B cell (primary cell): ENCODE data around the gene CD151. TPM values are rescaled to one million over a fixed set of nuclear protein-coding genes. Genes with fewer than 3 reads are reported as not detected.

Experiments used
- ATAC-seq: fragments of 200-7000 bp; cut with Tn5 transposase; one replicate; pipeline ENCODE4 v1.10.0; 2021; ENCODE audit warnings: low read depth, mild to moderate bottlenecking, moderate number of reproducible peaks, moderate library complexity
- CTCF ChIA-PET: fragments of 350-600 bp; sonication (Branson Sonifier 250); formaldehyde crosslinking; loops from one replicate; lab custom pipeline; 2021; ENCODE audit warnings: antibody characterized with exemption, inconsistent platforms; lab: Charles Lee
- POLR2A ChIA-PET: fragments of 350-600 bp; sonication (Branson Sonifier 250); formaldehyde crosslinking; loops from one replicate; lab custom pipeline; 2021; ENCODE audit warnings: antibody characterized with exemption; lab: Charles Lee
- DNase-seq: peaks from one replicate; pipeline ENCODE4 v3.0.0; 2013
- H2AFZ ChIP-seq: 2 replicates; pipeline ENCODE4 v1.6.1; 2012; ENCODE audit warnings: mild to moderate bottlenecking, low read depth, low read length; ENCODE audit not compliant: insufficient read depth, poor library complexity, severe bottlenecking
- H3K27ac ChIP-seq, 2 donors: 1 replicate in 1 of 2; 2 replicates in 1 of 2; pipeline ENCODE4 v1.5.1; 2012 to 2013; ENCODE audit warnings: low read length in 2 of 2, mild to moderate bottlenecking in 2 of 2, moderate library complexity in 1 of 2
- H3K27me3 ChIP-seq, 4 experiments: fragments of 200-600 bp in 1 of 4; sonication (generic) in 1 of 4; replicated peaks in 1 of 4; 1 replicate in 2 of 4; 2 replicates in 2 of 4; pipeline versions ENCODE4 v1.6.1 to v1.7.0; 2013 to 2016; ENCODE audit warnings: low read length in 3 of 4, mild to moderate bottlenecking in 2 of 4, mixed read lengths in 1 of 4, moderate library complexity in 1 of 4; ENCODE audit not compliant: insufficient read depth in 4 of 4, control insufficient read depth in 3 of 4; ENCODE audit errors: control extremely low read depth in 1 of 4
- H3K36me3 ChIP-seq, 2 experiments: replicated peaks in 1 of 2; 1 replicate in 1 of 2; 2 replicates in 1 of 2; pipeline versions ENCODE4 v1.6.1 to v1.7.1; 2013; ENCODE audit warnings: low read length in 1 of 2; ENCODE audit not compliant: insufficient read depth in 2 of 2, control insufficient read depth in 1 of 2; ENCODE audit errors: control extremely low read depth in 1 of 2, extremely low read depth in 1 of 2
- H3K4me1 ChIP-seq, 2 donors: fragments of 200-600 bp in 1 of 2; sonication (generic) in 1 of 2; 1 replicate in 1 of 2; 2 replicates in 1 of 2; pipeline versions ENCODE4 v1.5.1 to v1.6.1; 2013 to 2017; ENCODE audit warnings: low read length in 2 of 2; ENCODE audit not compliant: control insufficient read depth in 2 of 2, insufficient read depth in 2 of 2
- H3K4me2 ChIP-seq: replicated peaks from 2 replicates; pipeline ENCODE3; 2012; ENCODE audit warnings: mild to moderate bottlenecking, low read depth, low read length; ENCODE audit not compliant: poor library complexity, severe bottlenecking
- H3K4me3 ChIP-seq, 5 experiments: fragments of 200-600 bp in 1 of 5; sonication (generic) in 1 of 5; 1 replicate in 3 of 5; 2 replicates in 2 of 5; pipeline versions ENCODE4 v1.5.1 to v1.7.0; 2011 to 2016; ENCODE audit warnings: low read length in 4 of 5, mild to moderate bottlenecking in 4 of 5, low read depth in 2 of 5, control low read depth in 1 of 5, moderate library complexity in 1 of 5; ENCODE audit not compliant: insufficient read depth in 1 of 5; ENCODE audit errors: control extremely low read depth in 1 of 5, extremely low read depth in 1 of 5
- H3K79me2 ChIP-seq: fragments of 200-600 bp; sonication (generic); one replicate; pipeline ENCODE4 v1.6.0; 2016; ENCODE audit warnings: low read length; ENCODE audit not compliant: control insufficient read depth, insufficient read depth
- H3K9ac ChIP-seq: fragments of 200-600 bp; sonication (generic); 2 replicates; pipeline ENCODE4 v1.6.1; 2017; ENCODE audit warnings: mild to moderate bottlenecking, low read length, moderate library complexity
- H3K9me3 ChIP-seq, 3 donors: one replicate each; pipeline versions ENCODE4 v1.6.1 to v1.7.1; 2013; ENCODE audit warnings: low read length in 2 of 3; ENCODE audit not compliant: control insufficient read depth in 2 of 3, insufficient read depth in 1 of 3; ENCODE audit errors: control extremely low read depth in 1 of 3
- H4K20me1 ChIP-seq: 2 replicates; pipeline ENCODE4 v1.6.0; 2012; ENCODE audit warnings: mild to moderate bottlenecking, low read length; ENCODE audit not compliant: insufficient read depth, control insufficient read depth, poor library complexity, severe bottlenecking
- H3K27ac Mint-ChIP-seq: one replicate; pipeline ENCODE4 v1.8.0; 2021; ENCODE audit warnings: mixed read lengths
- H3K27me3 Mint-ChIP-seq: one replicate; pipeline ENCODE4 v1.8.0; 2021; ENCODE audit warnings: mixed read lengths
- H3K4me1 Mint-ChIP-seq: one replicate; pipeline ENCODE4 v1.8.0; 2021; ENCODE audit warnings: mixed read lengths
- H3K4me3 Mint-ChIP-seq: one replicate; pipeline ENCODE4 v1.8.0; 2021; ENCODE audit warnings: mixed read lengths
- H3K9me3 Mint-ChIP-seq: one replicate; pipeline ENCODE4 v1.8.0; 2022; ENCODE audit warnings: mixed read lengths; ENCODE audit not compliant: insufficient read depth
- CTCF ChIP-seq: fragments of 200-600 bp; IDR thresholded peaks from one replicate; pipeline ENCODE4 v1.8.0; 2022; ENCODE audit warnings: antibody characterized with exemption, mild to moderate bottlenecking
- EZH2 ChIP-seq: IDR thresholded peaks from 2 replicates; pipeline ENCODE4 v1.6.1; 2012; ENCODE audit warnings: borderline replicate concordance, low read depth, mild to moderate bottlenecking, moderate library complexity, low read length; ENCODE audit not compliant: insufficient read depth, poor library complexity, severe bottlenecking
- WGBS: methylation state at CpG from one replicate; pipeline ENCODE4 v1.1.5; 2013; ENCODE audit warnings: missing lambda C conversion rate; ENCODE audit not compliant: insufficient coverage; 5-methylcytosine and 5-hydroxymethylcytosine counted together
- intact Hi-C: fragments of 100-400 bp; cut with micrococcal nuclease; formaldehyde crosslinking; loops from one replicate; pipeline ENCODE4 v1.10.0; 2022
- polyA plus RNA-seq: library from polyadenylated mRNA; depleted of rRNA; stranded (reverse); fragments of >200 nt; gene quantifications from 2 replicates; pipeline ENCODE4 v1.2.3, GENCODE V29; 2012
- total RNA-seq, 2 donors: library from RNA; stranded (reverse); fragments of 120-200 nt in 1 of 2; gene quantifications; 1 replicate in 1 of 2; 2 replicates in 1 of 2; pipeline versions ENCODE4 v1.2.3 to v1.2.4, GENCODE V29; 2013 to 2022

CD151 gene
- total and polyA plus RNA-seq, 2 donors (not counting 1 experiment from before 2014, with no cell fraction given), result 24.4 to 25.5 TPM

- Histone ChIP-seq H3K36me3 (peaks cover 0 to 27% of the 10 kb centered on the region in 2 experiments), H2AFZ (no peak overlapping the region), H3K27ac (no peak overlapping the region), H4K20me1 (peaks cover 81% of the 10 kb centered on the region), H3K79me2 (peaks cover 13% of the 10 kb centered on the region), H3K4me3 (no peak overlapping the region), H3K4me2 (peak overlapping the region; percentile 99), H3K4me1 (peaks cover 49 to 52% of the 10 kb centered on the region in 2 donors), H3K9me3 (peaks cover 0 to 15% (median 0%) of the 10 kb centered on the region in 3 donors), H3K27me3 (peaks cover 0 to 32% (median 14%) of the 10 kb centered on the region in 4 experiments), H3K9ac (no peak overlapping the region)
- Mint-ChIP-seq H3K27ac (no peak overlapping the region), H3K27me3 (peaks cover 7% of the 10 kb centered on the region), H3K4me3 (no peak overlapping the region), H3K9me3 (no peaks in the 10 kb centered on the region), H3K4me1 (peaks cover 48% of the 10 kb centered on the region)
- DNase-seq (no peak), ATAC-seq (no peak)
- CTCF ChIA-PET, result no interaction called here
- TF ChIP-seq CTCF, result no peak
- no peak for TF ChIP-seq EZH2
- intact Hi-C loops, result no loop called here
- POLR2A ChIA-PET, result interaction anchor here (0.6 kb wide), 1 partner anchor 15 kb away, joined by 4 read pairs; no protein-coding TSS in a partner anchor
- WGBS, result 93% methylated on average over 8 of the region's 12 CpGs
Measured at GRCh38 chr11:825366-826226, 7.2 kb upstream of the CD151 start.

- DNase-seq, result no peak
- H3K27me3 Mint-ChIP-seq, result peaks cover 7% of the 10 kb centered on the region
- peak overlapping the region; percentile 15 for H3K27ac Mint-ChIP-seq
- Histone ChIP-seq H3K9me3 (peaks cover 0 to 15% (median 0%) of the 10 kb centered on the region in 3 donors), H3K9ac (no peak overlapping the region), H3K36me3 (peaks cover 0 to 21% of the 10 kb centered on the region in 2 experiments), H3K79me2 (peaks cover 7% of the 10 kb centered on the region), H2AFZ (no peak overlapping the region), H3K4me1 (peaks cover 49 to 52% of the 10 kb centered on the region in 2 donors), H4K20me1 (peaks cover 79% of the 10 kb centered on the region), H3K4me2 (peak overlapping the region; percentile 99), H3K27me3 (peaks cover 0 to 38% (median 15%) of the 10 kb centered on the region in 4 experiments), H3K4me3 (no peak overlapping the region), H3K27ac (no peak overlapping the region)
- TF ChIP-seq EZH2 (no peak), CTCF (no peak)
- ChIA-PET CTCF (no interaction called here), POLR2A (no interaction called here)
- intact Hi-C loops, result no loop called here
- ATAC-seq, result no peak
- H3K4me1 Mint-ChIP-seq, result peaks cover 46% of the 10 kb centered on the region
- peak overlapping the region; percentile 77 for H3K4me3 Mint-ChIP-seq
- H3K9me3 Mint-ChIP-seq, result no peaks in the 10 kb centered on the region
- 90% methylated on average over 4 of the region's 9 CpGs for WGBS
Measured at GRCh38 chr11:826227-826621, 6.5 kb upstream of the CD151 start.
